ENCODE results near the gene EXOC2.

Gene EXOC2

GRCh38 chr6:492816-493414 is 200.0 kb downstream of the EXOC2 start:
- FAIRE-seq = no peak

DNA sequence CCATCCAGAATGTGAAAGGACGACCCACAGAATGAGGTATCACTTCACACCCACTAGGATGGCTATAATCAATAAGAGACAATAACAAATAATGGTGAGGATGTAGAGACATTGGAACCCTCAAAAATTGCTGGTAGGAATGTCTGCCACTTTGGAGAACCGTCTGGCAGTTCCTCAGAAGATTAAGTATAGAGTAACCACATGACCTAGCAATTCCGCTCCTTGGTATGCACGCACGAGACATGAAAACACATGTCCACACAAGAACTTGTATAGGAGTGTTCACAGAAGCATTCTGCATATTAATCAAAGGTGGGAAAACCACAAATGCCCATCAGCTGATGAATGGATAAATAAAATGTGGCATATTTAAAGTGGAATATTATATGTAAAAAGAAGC is 200.8 kb downstream of the EXOC2 start:
- FAIRE-seq = no peak

- no peak for FAIRE-seq
Measured at GRCh38 chr6:491233-491632, 201.7 kb downstream of the EXOC2 start.

DNA sequence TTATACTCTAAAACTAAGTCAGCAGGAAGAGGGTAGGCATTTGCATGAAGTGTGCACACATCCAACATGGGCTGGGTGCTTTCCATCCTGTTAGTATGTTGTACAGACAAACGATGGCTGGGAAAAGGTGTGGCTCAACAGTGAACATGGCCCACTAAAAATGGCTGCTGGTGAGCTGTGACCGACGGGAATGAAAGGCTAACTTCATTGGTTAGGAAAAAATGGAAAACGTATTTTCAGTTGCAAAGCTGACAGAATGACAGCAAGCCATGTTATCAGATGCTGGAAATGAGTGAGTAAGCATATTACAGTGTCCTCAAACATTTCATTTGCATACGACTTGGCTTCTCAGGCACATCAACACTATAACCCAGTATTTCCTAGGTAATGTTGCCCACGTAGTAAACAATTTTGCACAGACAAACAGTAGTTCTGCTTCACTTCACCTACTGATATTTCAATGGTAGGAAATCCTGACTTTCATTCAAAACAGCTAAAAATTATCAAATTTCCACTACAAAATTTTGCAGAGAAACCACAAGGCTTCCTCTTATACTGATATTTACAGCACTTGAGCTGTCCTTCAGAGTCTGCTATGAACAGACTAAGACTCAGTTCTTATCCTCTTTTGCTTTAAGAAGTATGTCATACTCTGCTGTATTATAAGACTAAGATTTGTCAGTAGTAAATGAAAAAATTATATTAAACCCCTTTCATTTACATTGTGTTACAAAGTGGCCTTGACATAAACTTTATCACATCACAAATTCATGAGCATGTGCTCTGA is 202.5 kb downstream of the EXOC2 start:
- no peak for FAIRE-seq

- FAIRE-seq = no peak
Measured at GRCh38 chr6:489762-490161, 203.2 kb downstream of the EXOC2 start.

DNA sequence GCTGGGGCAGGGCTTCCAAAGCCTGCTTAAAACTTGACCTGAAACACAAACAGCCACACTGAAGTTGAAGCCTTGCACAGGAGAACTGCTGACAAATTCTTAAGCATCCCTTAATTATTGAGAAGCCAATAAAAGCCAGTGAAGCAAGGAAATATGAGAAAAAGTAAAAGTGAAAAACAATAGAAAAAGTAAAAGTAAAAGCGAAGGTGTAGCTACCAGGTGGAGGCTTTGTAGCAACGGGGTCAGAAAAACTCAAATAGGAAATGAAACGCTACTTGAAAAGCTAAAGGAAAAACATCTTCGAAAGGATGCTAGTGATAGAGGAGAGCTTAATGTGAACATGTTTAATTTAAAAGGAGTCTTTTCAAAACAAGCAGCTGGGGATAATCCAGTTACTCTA is 203.9 kb downstream of the EXOC2 start:
- FAIRE-seq = no peak

DNA sequence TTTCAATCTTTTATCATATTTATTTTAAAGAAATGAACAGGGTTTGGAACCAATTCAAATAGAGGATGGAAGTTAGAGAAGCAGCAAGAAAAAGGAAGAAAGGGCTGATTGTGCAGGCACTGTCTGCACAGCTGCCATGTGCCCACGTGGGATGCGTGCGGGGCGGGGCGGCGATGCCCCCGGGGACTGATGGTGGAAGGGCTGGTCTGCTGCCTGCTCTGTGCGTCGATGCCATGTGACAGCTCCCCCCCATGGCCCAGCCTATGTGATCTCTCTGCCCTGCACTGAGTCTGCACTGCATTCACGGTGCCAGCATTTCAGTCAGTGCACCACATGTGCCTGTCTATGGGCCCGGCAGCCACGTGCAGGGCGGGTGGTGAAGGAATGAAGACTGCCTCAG is 205.0 kb downstream of the EXOC2 start:
- FAIRE-seq = no peak

GRCh38 chr6:485655-486170 is 207.2 kb downstream of the EXOC2 start:
- no peak for FAIRE-seq

DNA sequence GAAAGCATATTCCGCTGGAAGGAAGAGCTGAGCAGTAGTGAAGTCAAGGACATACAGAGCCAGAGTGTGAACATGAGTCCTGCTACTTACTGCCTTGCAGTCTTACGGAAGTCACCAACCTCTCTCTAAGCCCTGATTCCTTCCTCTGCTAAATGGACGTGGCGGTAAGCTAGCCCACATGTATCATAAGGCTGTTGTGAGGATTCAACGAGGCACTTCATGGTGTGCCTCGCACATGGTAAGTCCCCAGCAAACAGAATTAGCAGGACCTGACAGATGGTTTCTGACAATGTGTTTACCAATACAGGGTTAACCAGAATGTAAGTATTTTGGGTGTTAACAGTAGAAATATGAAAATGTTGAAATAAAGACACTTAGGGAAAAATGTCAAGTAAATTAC is 208.2 kb downstream of the EXOC2 start:
- no peak for FAIRE-seq

- FAIRE-seq = no peak
Measured at GRCh38 chr6:484086-484745, 208.7 kb downstream of the EXOC2 start.

DNA sequence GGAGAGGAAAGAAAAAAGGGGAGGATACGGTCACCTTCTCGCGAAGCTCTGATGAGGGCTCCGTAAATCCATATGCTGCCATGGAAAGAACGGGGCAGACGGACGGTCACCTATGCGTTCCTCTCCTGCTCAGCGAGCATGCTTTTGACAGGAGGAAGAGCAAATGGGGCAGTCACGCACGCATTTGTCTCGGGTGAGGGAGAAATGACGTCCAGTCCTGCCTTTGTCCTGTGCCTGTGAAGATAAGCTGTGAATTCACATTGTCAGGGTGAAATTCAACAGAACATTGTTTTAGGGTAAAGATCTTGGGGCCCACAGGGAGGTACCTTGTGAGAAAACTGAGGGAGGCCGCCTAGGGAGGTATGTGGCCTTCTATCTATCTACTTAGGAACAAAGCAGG is 217.6 kb downstream of the EXOC2 start:
- FAIRE-seq = no peak

- FAIRE-seq = no peak
Measured at GRCh38 chr6:474453-475185, 218.3 kb downstream of the EXOC2 start.

DNA sequence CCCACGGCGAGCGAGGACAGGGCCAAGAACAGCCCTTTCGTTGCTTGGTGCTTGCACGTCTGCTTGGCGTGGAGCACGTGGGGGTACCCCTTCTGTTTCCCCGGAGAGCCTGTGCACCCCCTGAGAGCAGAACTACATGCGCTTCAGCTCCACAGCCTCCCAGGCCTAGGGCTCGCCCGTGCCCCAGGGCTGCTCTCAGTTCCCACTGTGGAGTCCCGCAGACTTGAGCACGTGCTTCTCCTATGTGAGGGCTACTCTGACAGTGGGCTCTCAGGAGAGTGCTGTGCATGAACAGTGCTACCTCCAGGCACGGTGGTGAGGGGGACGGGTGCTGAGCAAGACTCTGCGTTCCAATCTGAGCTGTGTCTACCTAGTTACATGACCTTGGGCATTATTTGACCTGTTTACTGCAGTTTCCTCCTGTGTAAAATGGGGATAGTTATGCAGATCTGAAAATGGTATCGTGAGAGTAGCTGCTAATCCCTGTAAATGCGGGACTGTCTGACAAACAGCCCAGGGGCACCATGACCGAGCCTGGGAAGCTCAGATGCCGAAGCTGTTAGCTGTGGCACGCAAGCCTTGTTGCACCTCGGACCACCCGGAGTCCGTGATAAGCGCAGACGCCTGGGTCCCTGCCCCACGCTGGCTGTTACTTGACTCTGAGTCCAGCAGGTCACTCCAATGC is 219.0 kb downstream of the EXOC2 start:
- FAIRE-seq = no peak

- no peak for FAIRE-seq
Measured at GRCh38 chr6:473356-473755, 219.6 kb downstream of the EXOC2 start.

DNA sequence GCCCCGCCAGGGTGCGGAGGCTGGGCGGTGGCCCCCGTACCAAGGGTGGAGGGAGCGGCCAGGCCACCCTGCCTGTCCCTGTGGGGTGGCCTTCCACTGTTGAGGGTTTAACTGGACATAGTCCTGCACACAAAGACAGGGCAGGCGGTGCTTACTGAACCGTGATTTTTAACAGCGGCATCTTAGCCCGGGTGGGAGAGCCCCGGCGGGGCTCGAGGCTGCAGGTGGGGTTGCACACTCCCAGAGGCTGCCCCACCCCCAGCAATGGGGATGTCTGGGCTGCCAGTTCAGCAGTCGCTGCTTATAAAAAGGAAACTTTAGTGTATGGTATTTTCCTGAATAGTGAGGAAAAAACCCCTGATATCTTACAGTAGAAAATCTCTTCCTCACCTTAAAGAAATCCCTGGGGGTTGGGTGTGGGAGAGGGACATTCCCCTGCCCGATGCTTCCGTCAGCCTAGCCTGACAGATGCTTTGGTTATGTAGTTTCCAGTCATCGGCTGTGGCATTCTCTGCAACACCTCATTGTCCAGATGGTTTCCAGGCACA is 222.0 kb downstream of the EXOC2 start:
- FAIRE-seq = no peak

- FAIRE-seq = no peak
Measured at GRCh38 chr6:470051-470900, 222.7 kb downstream of the EXOC2 start.

GRCh38 chr6:467671-468082 is 225.3 kb downstream of the EXOC2 start:
- FAIRE-seq = no peak

- FAIRE-seq = no peak
Measured at GRCh38 chr6:467111-467510, 225.8 kb downstream of the EXOC2 start.

- no peak for FAIRE-seq
Measured at GRCh38 chr6:466564-466963, 226.4 kb downstream of the EXOC2 start.

GRCh38 chr6:465531-466348 is 227.2 kb downstream of the EXOC2 start:
- FAIRE-seq = no peak
